HL-60 (cell line): ENCODE results near the gene IFFO2.

Source experiments
- DNase-seq, 2 experiments: peaks; one replicate each; pipeline ENCODE4 v3.0.0-alpha.2; 2010 to 2020; ENCODE audit warnings: low read depth in 1 of 2, low spot score in 1 of 2
- H3K27ac ChIP-seq: fragments of 250-450 bp; sonication (Bioruptor Pico); replicated peaks from 2 replicates; pipeline ENCODE4 v1.5.1; 2020; ENCODE audit warnings: mild to moderate bottlenecking, moderate library complexity
- H3K27me3 ChIP-seq: fragments of 250-450 bp; sonication (Bioruptor Pico); 2 replicates; pipeline ENCODE4 v1.5.1; 2021; ENCODE audit warnings: mild to moderate bottlenecking, moderate library complexity; ENCODE audit not compliant: insufficient read depth, poor library complexity, severe bottlenecking
- H3K4me3 ChIP-seq: replicated peaks from 2 replicates; pipeline ENCODE4 v1.5.1; 2011; ENCODE audit warnings: mild to moderate bottlenecking, control low read depth, low read length; ENCODE audit not compliant: insufficient read depth
- CTCF ChIP-seq: IDR thresholded peaks from one replicate; pipeline ENCODE4 v1.5.1; 2011; ENCODE audit warnings: low read length, control low read depth, inconsistent platforms; ENCODE audit not compliant: insufficient read depth
- GABPA ChIP-seq: IDR thresholded peaks from 2 replicates; pipeline ENCODE4 v1.6.1; 2012; ENCODE audit warnings: low read depth
- POLR2AphosphoS5 ChIP-seq: IDR thresholded peaks from 2 replicates; pipeline ENCODE4 v1.6.1; 2012; ENCODE audit warnings: low read depth
- REST ChIP-seq: IDR thresholded peaks from 2 replicates; pipeline ENCODE4 v1.6.1; 2012; ENCODE audit warnings: low read depth; ENCODE audit not compliant: insufficient replicate concordance
- SPI1 ChIP-seq: IDR thresholded peaks from 2 replicates; pipeline ENCODE4 v1.6.1; 2012; ENCODE audit warnings: low read depth, mild to moderate bottlenecking, borderline replicate concordance

Gene IFFO2

GRCh38 chr1:18919956-18920355, 36.5 kb downstream of the IFFO2 start:
- no peak overlapping the region for H3K4me3 ChIP-seq
- no peak overlapping the region for H3K27ac ChIP-seq
- H3K27me3 ChIP-seq = no peaks in the 10 kb centered on the region
- DNase-seq = no peak
- TF ChIP-seq POLR2AphosphoS5 (no peak), GABPA (no peak), SPI1 (no peak), CTCF (no peak), REST (no peak)

GRCh38 chr1:18919197-18919905, 37.1 kb downstream of the IFFO2 start:
- no peak for TF ChIP-seq CTCF
- TF ChIP-seq SPI1 = no peak
- no peak for TF ChIP-seq POLR2AphosphoS5
- Histone ChIP-seq H3K27ac (no peak overlapping the region), H3K4me3 (no peak overlapping the region), H3K27me3 (no peaks in the 10 kb centered on the region)
- no peak for DNase-seq

GRCh38 chr1:18918417-18918816, 38.1 kb downstream of the IFFO2 start:
- H3K27me3 ChIP-seq = no peaks in the 10 kb centered on the region
- H3K27ac ChIP-seq = no peak overlapping the region
- TF ChIP-seq GABPA (no peak), POLR2AphosphoS5 (no peak), CTCF (no peak), REST (no peak)
- no peak overlapping the region for H3K4me3 ChIP-seq
- no peak for DNase-seq
